ENCODE measurements around the gene ZBTB24.
"Not testable (repeated sequence)": the region's sequence is repeated elsewhere in the genome, so short reads cannot be mapped to it uniquely, and the experiment has no call there.

The ZBTB24 gene

GRCh38 chr6:109482905-109483734 lies at the start of gene ZBTB24:
Gene ZBTB24 (minus strand): TSS chr6:109483219. CDS start chr6:109482026, 1,193 bp downstream.
- peak; percentile 68 to 74 for DNase-seq (ENCODE audit: extremely low read depth in 1 of 2, low read depth in 1 of 2)

DNA sequence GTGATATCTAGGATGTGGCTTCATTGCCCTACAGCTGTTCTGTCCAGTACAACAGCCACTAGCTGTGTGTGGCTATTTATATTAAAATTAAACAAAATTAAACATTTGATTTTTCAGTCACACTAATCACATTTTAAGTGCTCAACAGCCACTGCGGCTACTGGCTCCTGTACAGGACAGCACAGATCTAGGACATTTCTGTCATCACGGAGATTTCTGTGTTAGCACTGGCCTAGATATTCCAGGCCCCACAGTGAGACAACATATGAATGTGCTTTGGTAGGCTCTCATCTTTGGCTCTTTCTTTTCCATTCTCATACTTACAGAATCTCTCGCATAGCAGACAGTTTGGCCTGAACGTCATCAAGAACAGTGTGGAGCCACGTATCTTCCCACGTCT lies 48.4 kb upstream of the ZBTB24 start:
- no peak for DNase-seq (ENCODE audit: extremely low read depth in 1 of 2, low read depth in 1 of 2)

DNA sequence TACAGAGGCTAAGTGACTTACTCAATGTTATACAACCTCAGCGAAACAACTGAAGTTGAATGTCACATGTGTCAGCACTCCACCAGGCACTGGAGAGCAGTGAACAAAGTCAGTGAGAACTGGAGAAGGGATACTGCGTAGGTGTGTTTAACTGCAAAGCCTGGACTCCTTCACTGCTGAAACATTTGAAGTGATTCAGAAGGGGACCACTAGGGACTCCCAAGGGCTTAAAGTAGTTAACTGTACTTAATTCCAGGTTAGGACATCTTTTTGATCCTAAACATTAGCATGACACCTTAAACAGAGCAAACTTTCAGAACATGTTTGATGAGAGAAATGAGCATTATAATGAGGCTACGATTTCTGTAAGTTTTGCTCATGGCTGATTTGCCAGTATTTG lies 45.0 kb upstream of the ZBTB24 start:
- DNase-seq (ENCODE audit: extremely low read depth in 1 of 2, low read depth in 1 of 2), result no peak

DNA sequence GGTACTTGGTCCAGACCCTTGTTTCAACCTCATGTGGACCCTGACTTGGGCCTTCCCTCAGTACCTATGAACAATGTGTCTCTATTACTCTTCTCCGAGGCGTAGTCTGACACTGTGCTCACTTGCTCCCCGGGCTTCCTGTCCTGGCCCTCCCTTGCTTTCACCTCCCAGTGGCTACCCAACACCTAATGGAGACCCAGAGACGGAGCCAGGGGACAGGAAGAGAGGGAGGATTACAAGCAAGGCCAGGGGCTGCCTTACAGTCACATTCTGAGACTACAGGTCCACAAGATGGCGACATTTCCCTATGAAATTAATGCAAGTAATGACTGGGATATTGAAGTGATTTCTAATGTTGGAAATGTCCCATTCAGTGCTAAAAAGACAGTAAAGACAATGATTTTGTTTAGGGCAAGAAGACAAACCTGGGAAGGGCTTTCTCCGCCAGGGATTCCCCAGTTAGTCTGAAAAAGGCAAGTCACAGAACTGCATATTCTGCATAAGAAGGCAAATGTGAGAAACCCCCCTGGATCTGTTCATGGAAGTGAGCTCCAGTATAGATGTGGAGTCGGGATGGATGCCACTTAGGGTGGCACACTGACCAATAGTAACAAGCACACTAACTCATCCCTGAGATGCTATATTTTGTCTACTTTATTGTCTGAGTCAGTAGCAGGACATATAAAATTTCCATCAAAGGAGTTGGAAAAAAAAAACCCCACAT lies 44.0 kb upstream of the ZBTB24 start:
- peak; percentile 8 to 18 for DNase-seq (ENCODE audit: extremely low read depth in 1 of 2, low read depth in 1 of 2)

- DNase-seq (ENCODE audit: extremely low read depth in 1 of 2, low read depth in 1 of 2), result no peak
Measured at GRCh38 chr6:109524129-109524528, 41.1 kb upstream of the ZBTB24 start.

GRCh38 chr6:109523478-109523877 lies 40.5 kb upstream of the ZBTB24 start:
- DNase-seq (ENCODE audit: extremely low read depth in 1 of 2, low read depth in 1 of 2), result no peak

DNA sequence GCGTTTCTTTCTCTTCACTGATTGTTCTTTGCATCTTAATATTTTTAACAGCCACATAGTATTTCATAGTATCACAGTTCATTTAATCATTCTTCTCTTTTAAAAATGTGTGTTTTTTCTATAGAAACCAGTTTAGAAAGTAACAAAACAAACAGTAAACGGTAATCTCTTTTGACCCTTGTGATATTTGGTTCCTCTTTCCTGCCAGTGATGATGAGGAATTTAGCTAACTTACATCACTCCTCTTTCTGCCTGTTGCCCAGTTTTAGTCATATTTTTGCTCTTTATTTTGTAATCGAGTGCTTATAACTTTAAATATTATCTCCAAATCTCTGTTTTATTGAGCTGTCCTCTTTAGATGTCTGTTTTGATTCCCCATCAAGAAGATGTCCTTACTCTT lies 38.1 kb upstream of the ZBTB24 start:
- no peak for DNase-seq (ENCODE audit: extremely low read depth in 1 of 2, low read depth in 1 of 2)

DNA sequence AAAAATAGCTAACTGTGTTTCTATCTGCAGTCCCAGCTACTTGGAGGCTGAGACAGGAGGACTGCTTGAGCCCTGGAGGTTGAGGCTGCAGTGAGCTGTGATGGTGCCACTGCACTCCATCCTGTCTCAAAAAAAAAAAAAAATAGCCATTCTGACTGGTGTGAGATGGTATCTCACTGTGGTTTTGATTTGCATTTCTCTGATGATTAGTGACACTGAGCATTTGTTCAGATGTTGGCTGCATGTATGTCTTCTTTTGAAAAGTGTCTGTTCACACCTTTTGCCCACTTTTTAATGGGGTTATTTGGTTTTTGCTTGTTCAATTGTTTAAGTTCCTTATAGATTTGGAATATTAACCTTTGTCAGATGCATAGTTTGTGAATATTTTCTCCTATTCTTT lies 36.6 kb upstream of the ZBTB24 start:
- not testable (repeated sequence) for DNase-seq (ENCODE audit: extremely low read depth in 1 of 2, low read depth in 1 of 2)

- no peak for DNase-seq (ENCODE audit: extremely low read depth in 1 of 2, low read depth in 1 of 2)
Measured at GRCh38 chr6:109516929-109517328, 33.9 kb upstream of the ZBTB24 start.

- no peak for DNase-seq (ENCODE audit: extremely low read depth in 1 of 2, low read depth in 1 of 2)
Measured at GRCh38 chr6:109515781-109516409, 32.9 kb upstream of the ZBTB24 start.

DNA sequence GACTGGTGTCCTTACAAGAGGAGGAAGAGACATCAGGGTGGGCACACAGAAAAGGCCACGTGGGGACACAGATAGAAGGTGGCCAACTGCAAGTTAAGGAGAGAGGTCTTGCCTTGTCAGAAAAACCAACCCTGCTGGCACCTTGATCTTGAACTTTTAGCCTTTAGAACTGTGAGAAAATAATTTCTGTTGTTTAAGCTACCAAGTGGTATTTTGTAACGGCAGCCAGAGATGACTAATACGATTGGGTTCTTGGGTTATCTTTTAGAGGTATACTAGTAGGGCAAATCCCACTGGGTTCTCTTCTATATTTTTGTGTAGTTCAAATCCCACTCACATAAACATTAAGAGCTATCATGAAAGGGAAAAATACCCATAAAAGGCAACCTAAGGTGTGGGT lies 31.9 kb upstream of the ZBTB24 start:
- DNase-seq (ENCODE audit: extremely low read depth in 1 of 2, low read depth in 1 of 2), result no peak

DNA sequence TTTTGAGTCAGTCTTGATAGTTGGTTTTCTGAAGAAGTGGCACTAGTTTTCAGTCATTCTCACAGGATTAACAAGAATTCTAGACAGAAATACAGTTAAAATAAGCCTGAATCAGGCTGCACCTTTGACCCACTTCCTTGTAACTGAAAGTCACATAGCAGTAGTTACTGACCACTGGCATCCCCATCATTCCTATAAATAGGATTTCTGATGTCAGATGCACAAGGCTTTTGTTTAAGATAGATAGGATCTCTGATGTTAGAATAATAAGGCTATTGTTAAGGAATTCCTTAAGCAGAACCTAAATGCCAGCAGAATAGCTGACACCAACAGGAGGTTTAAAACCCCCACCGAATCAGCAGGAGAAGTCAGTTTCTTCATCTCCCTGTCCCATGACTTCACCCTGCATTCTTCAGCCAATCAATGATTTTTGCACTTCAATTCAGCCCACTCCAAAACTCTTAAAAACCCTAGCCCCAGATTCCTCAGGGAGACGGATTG lies 30.6 kb upstream of the ZBTB24 start:
- DNase-seq (ENCODE audit: extremely low read depth in 1 of 2, low read depth in 1 of 2), result no peak

GRCh38 chr6:109512271-109512817 lies 29.3 kb upstream of the ZBTB24 start:
- no peak for DNase-seq (ENCODE audit: extremely low read depth in 1 of 2, low read depth in 1 of 2)

DNA sequence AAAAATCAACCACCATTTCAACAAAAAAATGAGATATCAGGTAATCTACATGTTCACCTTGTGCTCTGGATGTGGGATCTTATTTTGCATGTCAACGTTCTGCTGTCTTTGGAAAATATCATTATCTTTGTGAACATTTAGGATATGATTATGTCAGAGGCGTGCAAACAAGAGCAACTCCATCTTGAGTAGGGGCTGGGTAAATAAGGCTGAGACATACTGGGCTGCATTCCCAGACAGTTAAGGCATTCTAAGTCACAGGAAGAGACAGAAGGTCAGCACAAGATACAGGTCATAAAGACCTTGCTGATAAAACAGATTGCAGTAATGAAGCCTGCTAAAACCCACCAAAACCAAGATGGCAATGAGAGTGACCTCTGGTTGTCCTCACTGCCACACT lies 28.8 kb upstream of the ZBTB24 start:
- DNase-seq (ENCODE audit: extremely low read depth in 1 of 2, low read depth in 1 of 2), result no peak

DNA sequence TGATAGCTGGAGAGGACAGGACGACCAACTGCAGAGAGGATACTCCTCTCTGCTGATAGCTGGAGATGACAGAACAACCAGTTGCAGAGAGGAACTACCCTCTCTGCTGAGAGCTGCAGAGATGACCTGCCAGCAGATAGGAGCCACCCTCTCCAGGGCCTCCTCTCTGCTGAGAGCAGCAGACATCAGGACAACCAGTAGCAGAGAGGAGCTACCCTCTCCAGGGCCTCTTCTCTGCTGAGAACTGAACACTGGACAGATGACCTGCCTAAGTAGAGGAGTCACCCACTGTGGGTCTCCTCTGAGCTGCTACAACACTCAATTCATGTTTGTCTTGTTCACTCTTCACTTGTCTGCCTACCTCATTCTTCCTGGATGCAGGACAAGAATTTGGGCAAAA lies 27.3 kb upstream of the ZBTB24 start:
- DNase-seq (ENCODE audit: extremely low read depth in 1 of 2, low read depth in 1 of 2), result no peak

DNA sequence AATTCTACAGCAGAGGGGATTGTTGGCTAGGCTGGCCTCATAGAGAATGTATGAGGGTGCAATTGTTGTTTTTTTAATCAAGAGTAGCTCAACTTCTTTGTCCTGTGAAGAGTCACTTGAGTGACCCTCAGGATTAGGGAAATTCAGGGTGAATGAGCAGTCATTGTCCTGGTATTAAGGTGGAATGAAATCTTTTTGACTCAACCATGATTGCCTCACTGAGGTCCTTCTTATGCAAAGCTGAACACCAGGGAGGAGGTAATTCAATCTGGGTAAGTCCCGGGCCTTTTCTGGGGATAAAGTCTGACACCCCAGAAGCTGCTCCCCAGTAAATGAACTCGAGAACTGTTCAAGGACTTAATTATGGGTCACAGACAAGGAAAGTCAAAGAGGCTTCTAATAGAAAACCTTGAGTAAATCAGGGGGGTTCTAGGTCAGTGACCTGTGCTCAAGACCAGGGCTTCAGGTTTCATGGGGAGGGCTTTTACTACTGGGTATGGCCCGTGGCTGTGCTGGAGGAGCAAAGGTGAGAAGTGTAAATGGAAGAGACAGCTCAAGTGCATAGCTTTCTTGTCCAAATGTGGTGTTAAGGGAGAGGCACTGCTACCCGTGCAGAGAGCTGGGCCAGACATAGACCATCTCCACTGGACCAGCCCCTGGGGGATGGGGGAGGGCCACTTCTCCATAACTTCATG lies 25.3 kb upstream of the ZBTB24 start:
- no peak for DNase-seq (ENCODE audit: extremely low read depth in 1 of 2, low read depth in 1 of 2)

- DNase-seq (ENCODE audit: extremely low read depth in 1 of 2, low read depth in 1 of 2), result no peak
Measured at GRCh38 chr6:109507490-109508072, 24.6 kb upstream of the ZBTB24 start.

DNA sequence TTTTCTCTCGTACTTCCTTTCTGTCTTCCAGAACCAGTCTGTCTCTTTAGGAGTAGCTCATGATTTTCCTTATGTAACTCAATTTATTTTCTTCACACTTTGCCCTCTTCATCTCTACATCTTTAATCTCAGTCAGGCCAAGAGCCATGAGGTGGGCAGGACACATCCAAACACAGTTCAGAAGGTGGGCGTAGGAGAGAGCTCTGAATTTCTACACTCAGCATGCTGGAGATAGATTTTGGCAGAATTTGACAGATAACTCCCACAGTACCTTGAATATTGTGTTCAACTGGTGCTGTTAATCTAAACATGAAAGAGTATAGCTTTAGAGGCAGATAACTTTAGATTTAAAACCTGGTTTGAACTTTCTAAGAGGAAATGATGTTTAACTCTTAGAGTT lies 23.8 kb upstream of the ZBTB24 start:
- no peak for DNase-seq (ENCODE audit: extremely low read depth in 1 of 2, low read depth in 1 of 2)

DNA sequence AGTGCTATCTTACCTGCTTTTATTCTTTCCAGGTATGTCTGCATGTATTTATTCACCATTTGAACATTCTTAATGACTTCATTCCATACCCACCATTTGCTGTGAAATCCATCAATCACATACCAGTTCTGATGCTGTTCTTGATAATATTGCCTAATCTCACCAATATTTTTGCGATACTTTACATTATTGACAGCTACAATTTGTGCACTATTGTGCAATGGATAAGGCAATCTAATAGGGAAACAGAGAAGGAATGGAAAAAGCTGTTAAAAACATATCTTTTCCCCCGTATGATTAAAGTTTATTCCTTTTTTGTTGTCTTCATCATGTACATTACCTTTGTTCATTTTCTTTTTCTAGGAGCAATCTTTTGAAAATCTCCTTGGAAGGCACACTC lies 23.3 kb upstream of the ZBTB24 start:
- DNase-seq (ENCODE audit: extremely low read depth in 1 of 2, low read depth in 1 of 2), result no peak
